H1 (cell line): ENCODE measurements around the gene NEURL1B. TPM values are rescaled to one million over a fixed set of nuclear protein-coding genes. Genes with fewer than 3 reads are reported as not detected.
"Not testable (repeated sequence)": the region's sequence is repeated elsewhere in the genome, so short reads cannot be mapped to it uniquely, and the experiment has no call there.

Experiments used
- CTCF ChIA-PET: fragments of 300-600 bp; sonication (Branson Sonifier 250); formaldehyde crosslinking; loops from one replicate; lab custom pipeline; 2021; ENCODE audit not compliant: partially characterized antibody; lab: Charles Lee
- POLR2A ChIA-PET: fragments of 300-600 bp; sonication (Branson Sonifier 250); formaldehyde crosslinking; loops from one replicate; lab custom pipeline; 2021; ENCODE audit warnings: inconsistent platforms; ENCODE audit not compliant: partially characterized antibody; lab: Charles Lee
- DNase-seq, 2 experiments: peaks; one replicate each; pipeline versions ENCODE4 v3.0.0 to v3.0.0-alpha.2; 2010 to 2022; ENCODE audit warnings: low spot score in 2 of 2, low read depth in 1 of 2, mixed read lengths in 1 of 2
- FAIRE-seq: peaks from 2 replicates; lab custom pipeline; 2011; peaks lifted over from hg19 to GRCh38; lab: Jason Lieb, UNC
- H2AFZ ChIP-seq: 2 replicates; pipeline ENCODE4 v1.8.1; 2012; ENCODE audit warnings: low read length, inconsistent platforms
- H2AK5ac ChIP-seq: 2 replicates; pipeline ENCODE4 v1.6.1; 2013; ENCODE audit warnings: low read depth, low read length
- H2BK120ac ChIP-seq: replicated peaks from 2 replicates; pipeline ENCODE3; 2013; ENCODE audit warnings: low read depth, low read length, inconsistent platforms
- H2BK12ac ChIP-seq: 2 replicates; pipeline ENCODE4 v1.6.1; 2013; ENCODE audit warnings: low read depth, low read length
- H2BK15ac ChIP-seq: 2 replicates; pipeline ENCODE4 v1.6.1; 2013; ENCODE audit warnings: low read length
- H2BK20ac ChIP-seq: 2 replicates; pipeline ENCODE4 v1.6.1; 2013; ENCODE audit warnings: low read length
- H2BK5ac ChIP-seq: 2 replicates; pipeline ENCODE4 v1.6.1; 2013; ENCODE audit warnings: low read depth, low read length
- H3K14ac ChIP-seq: 2 replicates; pipeline ENCODE4 v1.6.1; 2013; ENCODE audit warnings: inconsistent platforms; ENCODE audit not compliant: insufficient read length
- H3K18ac ChIP-seq: 2 replicates; pipeline ENCODE4 v1.6.1; 2013; ENCODE audit warnings: low read length; ENCODE audit errors: extremely low read depth
- H3K23ac ChIP-seq: 2 replicates; pipeline ENCODE4 v1.6.1; 2013; ENCODE audit warnings: inconsistent platforms; ENCODE audit not compliant: insufficient read length
- H3K23me2 ChIP-seq: 2 replicates; pipeline ENCODE4 v1.6.1; 2013; ENCODE audit warnings: low read depth, low read length
- H3K27ac ChIP-seq: 2 replicates; pipeline ENCODE4 v1.6.1; 2011; ENCODE audit warnings: low read depth, low read length, inconsistent platforms
- H3K27me3 ChIP-seq, 4 experiments: replicated peaks in 1 of 4; 1 replicate in 1 of 4; 2 replicates in 3 of 4; pipeline versions ENCODE4 v1.6.1 to v1.8.1; 2011 to 2013; ENCODE audit warnings: low read length in 3 of 4, mild to moderate bottlenecking in 3 of 4, inconsistent platforms in 2 of 4, mixed read lengths in 2 of 4, moderate library complexity in 1 of 4; ENCODE audit not compliant: control insufficient read depth in 3 of 4, insufficient read depth in 3 of 4; ENCODE audit errors: extremely low read depth in 1 of 4
- H3K36me3 ChIP-seq, 4 experiments: 2 replicates each; pipeline versions ENCODE4 v1.6.1 to v1.8.1; 2011 to 2013; ENCODE audit warnings: mild to moderate bottlenecking in 4 of 4, low read length in 3 of 4, moderate library complexity in 2 of 4, control low read depth in 1 of 4, inconsistent platforms in 1 of 4; ENCODE audit not compliant: insufficient read depth in 4 of 4, control insufficient read depth in 2 of 4
- H3K4ac ChIP-seq: replicated peaks from 2 replicates; pipeline ENCODE3; 2013; ENCODE audit warnings: low read length, low read depth, mixed read lengths, inconsistent platforms; ENCODE audit not compliant: insufficient read length
- H3K4me1 ChIP-seq, 4 experiments: replicated peaks in 1 of 4; 1 replicate in 1 of 4; 2 replicates in 3 of 4; pipeline versions ENCODE4 v1.6.1 to v1.8.1; 2011 to 2013; ENCODE audit warnings: low read length in 3 of 4, inconsistent platforms in 2 of 4, mixed read lengths in 1 of 4; ENCODE audit not compliant: insufficient read depth in 4 of 4, control insufficient read depth in 3 of 4
- H3K4me2 ChIP-seq, 2 experiments: 2 replicates each; pipeline versions ENCODE4 v1.6.1 to v1.8.1; 2011 to 2013; ENCODE audit warnings: low read depth in 2 of 2, low read length in 2 of 2, control low read depth in 1 of 2, inconsistent platforms in 1 of 2, mild to moderate bottlenecking in 1 of 2; ENCODE audit not compliant: insufficient read depth in 1 of 2
- H3K4me3 ChIP-seq, 4 experiments: fragments of 200-600, 300-600 bp in 1 of 4; sonication (generic), shearing (Covaris generic), sonication (Bioruptor Twin) in 1 of 4; 2 replicates each; pipeline versions ENCODE4 v1.5.1 to v1.8.1; 2011 to 2016; ENCODE audit warnings: low read length in 4 of 4, low read depth in 3 of 4, control low read depth in 2 of 4, inconsistent platforms in 2 of 4, mild to moderate bottlenecking in 2 of 4, mixed read lengths in 1 of 4, moderate library complexity in 1 of 4; ENCODE audit not compliant: insufficient read depth in 2 of 4; ENCODE audit errors: extremely low read depth in 1 of 4
- H3K56ac ChIP-seq: replicated peaks from 2 replicates; pipeline ENCODE3; 2013; ENCODE audit warnings: low read depth, mild to moderate bottlenecking, mixed read lengths, low read length, inconsistent platforms; ENCODE audit not compliant: insufficient read length
- H3K79me1 ChIP-seq: 2 replicates; pipeline ENCODE4 v1.6.1; 2013; ENCODE audit warnings: low read depth, low read length, control low read depth
- H3K79me2 ChIP-seq, 2 experiments: 2 replicates each; pipeline versions ENCODE4 v1.6.1 to v1.8.1; 2012 to 2013; ENCODE audit warnings: low read length in 2 of 2, mild to moderate bottlenecking in 2 of 2, inconsistent platforms in 1 of 2; ENCODE audit not compliant: insufficient read depth in 2 of 2, control insufficient read depth in 1 of 2
- H3K9ac ChIP-seq, 4 experiments: replicated peaks in 1 of 4; 1 replicate in 1 of 4; 2 replicates in 3 of 4; pipeline versions ENCODE4 v1.6.1 to v1.8.1; 2011 to 2013; ENCODE audit warnings: low read depth in 3 of 4, low read length in 3 of 4, control low read depth in 2 of 4, mild to moderate bottlenecking in 2 of 4, moderate library complexity in 2 of 4, inconsistent platforms in 1 of 4; ENCODE audit errors: extremely low read depth in 1 of 4
- H3K9me3 ChIP-seq, 2 experiments: 2 replicates each; pipeline versions ENCODE4 v1.6.1 to v1.8.1; 2012 to 2013; ENCODE audit warnings: mild to moderate bottlenecking in 2 of 2, moderate library complexity in 2 of 2, control low read depth in 1 of 2, inconsistent platforms in 1 of 2, low read depth in 1 of 2, low read length in 1 of 2, mixed read lengths in 1 of 2; ENCODE audit not compliant: insufficient read depth in 2 of 2
- H4K20me1 ChIP-seq, 2 experiments: replicated peaks in 1 of 2; 2 replicates each; pipeline versions ENCODE3 to v1.8.1; 2011 to 2013; ENCODE audit warnings: inconsistent platforms in 2 of 2, low read length in 2 of 2, mild to moderate bottlenecking in 1 of 2; ENCODE audit not compliant: insufficient read depth in 2 of 2, control insufficient read depth in 1 of 2
- H4K5ac ChIP-seq: 2 replicates; pipeline ENCODE4 v1.6.1; 2013; ENCODE audit warnings: low read length, low read depth, mixed read lengths, inconsistent platforms; ENCODE audit not compliant: insufficient read length
- H4K8ac ChIP-seq: 2 replicates; pipeline ENCODE4 v1.8.0; 2013; ENCODE audit warnings: mild to moderate bottlenecking, moderate library complexity, low read length, inconsistent platforms; ENCODE audit not compliant: insufficient read depth; ENCODE audit errors: extremely low read depth
- H4K91ac ChIP-seq: replicated peaks from 2 replicates; pipeline ENCODE3; 2013; ENCODE audit warnings: low read length, mixed read lengths, inconsistent platforms; ENCODE audit not compliant: insufficient read length
- WGBS, 2 experiments: shearing (Covaris generic) in 1 of 2; methylation state at CpG; one replicate each; pipeline versions ENCODE4 v1.1.6 to v1.1.7; 2013 to 2015; ENCODE audit warnings: low lambda C conversion rate in 2 of 2, mixed read lengths in 2 of 2, inconsistent platforms in 1 of 2, low coverage in 1 of 2, missing lambda C conversion rate in 1 of 2; ENCODE audit not compliant: insufficient replicate concordance in 2 of 2, insufficient coverage in 1 of 2, insufficient read length in 1 of 2; ENCODE audit errors: extremely low coverage in 1 of 2, missing lambda C conversion rate in 1 of 2; 5-methylcytosine and 5-hydroxymethylcytosine counted together
- polyA plus RNA-seq, 7 experiments: library from polyadenylated mRNA; depleted of rRNA in 3 of 7; stranded (reverse) in 5 of 7; unstranded in 2 of 7; fragments of >200 nt in 5 of 7; fragments of 200-250 nt in 2 of 7; gene quantifications; 1 replicate in 5 of 7; 2 replicates in 1 of 7; 4 replicates in 1 of 7; pipeline versions ENCODE4 v1.2.1 to v1.2.3, GENCODE V29; 2011 to 2013; ENCODE audit warnings: missing spikeins in 2 of 7, mixed read lengths in 2 of 7
- total RNA-seq: library from RNA; stranded (reverse); fragmentation: NEBNext Ultra II Directional; extraction: Animal tissue kit (Norgen Biotek cat#: 25700); gene quantifications from 2 replicates; pipeline ENCODE4 v1.2.1, GENCODE V29; 2021

Gene NEURL1B
- total and polyA plus RNA-seq, 2 of the 8 experiments (the other 6 are each of a cell fraction or from before 2014, with no cell fraction given) = 3.3 to 6.1 TPM

- POLR2A ChIA-PET = interaction anchor here (0.7 to 1.7 kb wide), 2 partner anchors 15 to 170 kb away, joined by 3 read pairs; partner anchors contain the start of gene DUSP1
- Histone ChIP-seq H3K4me1 (peaks cover 0 to 12% (median 4%) of the 10 kb centered on the region in 4 experiments; a peak in 4 of 7 replicates), H4K20me1 (peaks cover 0 to 10% of the 10 kb centered on the region in 2 experiments)
- FAIRE-seq, H3K27ac ChIP-seq, H3K79me2 ChIP-seq, H4K91ac ChIP-seq, H3K23ac ChIP-seq, H2AFZ ChIP-seq, H2BK120ac ChIP-seq, H2AK5ac ChIP-seq, H2BK20ac ChIP-seq, H3K27me3 ChIP-seq, H2BK12ac ChIP-seq, H3K23me2 ChIP-seq, H3K4me3 ChIP-seq, H3K36me3 ChIP-seq, H4K5ac ChIP-seq, H3K4ac ChIP-seq, H3K56ac ChIP-seq, H3K79me1 ChIP-seq, H4K8ac ChIP-seq, H3K9ac ChIP-seq, H3K9me3 ChIP-seq, H3K14ac ChIP-seq, H2BK15ac ChIP-seq, H3K18ac ChIP-seq, DNase-seq, H3K4me2 ChIP-seq, H2BK5ac ChIP-seq: not testable (repeated sequence)
- CTCF ChIA-PET = interaction anchor here (0.6 to 1.5 kb wide), 5 partner anchors 11 to 41 kb away, joined by 3 to 4 read pairs (median 4); no protein-coding TSS in a partner anchor
- WGBS, 2 experiments = 95% methylated on average over 7 of the region's 7 CpGs; no CpG with 5 or more reads in 1 of the 2 experiments
These were observed 39.5 kb upstream of the NEURL1B start for GRCh38 chr5:172601576-172601975.
